AG04449 (cell line): ENCODE data around the gene IGF1R.
"Not testable (repeated sequence)": the region's sequence is repeated elsewhere in the genome, so short reads cannot be mapped to it uniquely, and the experiment has no call there.

ENCODE experiments used
- CTCF ChIA-PET: fragments of 350-600 bp; formaldehyde crosslinking; extraction: SDS; loops from one replicate; lab custom pipeline; 2021; ENCODE audit warnings: antibody characterized with exemption; lab: Yijun Ruan, JAX
- POLR2A ChIA-PET: fragments of 400-600, 350-600 bp; formaldehyde crosslinking; extraction: SDS; loops from one replicate; lab custom pipeline; 2020; ENCODE audit warnings: antibody characterized with exemption, inconsistent platforms; lab: Yijun Ruan, JAX
- DNase-seq: peaks from one replicate; pipeline ENCODE4 v3.0.0-alpha.2; 2010; ENCODE audit warnings: low read depth, low spot score
- H3K4me3 ChIP-seq: 2 replicates; pipeline ENCODE4 v1.5.1; 2011; ENCODE audit warnings: low read depth, mild to moderate bottlenecking, control low read depth, low read length
- TF ChIP-seq, protein P1 (sequence below): IDR thresholded peaks from one replicate; pipeline ENCODE4 v1.5.1; 2011; ENCODE audit warnings: mild to moderate bottlenecking, moderate library complexity, low read length, control low read depth, inconsistent platforms; ENCODE audit not compliant: insufficient read depth; ENCODE audit errors: missing control alignments

Gene IGF1R

DNA sequence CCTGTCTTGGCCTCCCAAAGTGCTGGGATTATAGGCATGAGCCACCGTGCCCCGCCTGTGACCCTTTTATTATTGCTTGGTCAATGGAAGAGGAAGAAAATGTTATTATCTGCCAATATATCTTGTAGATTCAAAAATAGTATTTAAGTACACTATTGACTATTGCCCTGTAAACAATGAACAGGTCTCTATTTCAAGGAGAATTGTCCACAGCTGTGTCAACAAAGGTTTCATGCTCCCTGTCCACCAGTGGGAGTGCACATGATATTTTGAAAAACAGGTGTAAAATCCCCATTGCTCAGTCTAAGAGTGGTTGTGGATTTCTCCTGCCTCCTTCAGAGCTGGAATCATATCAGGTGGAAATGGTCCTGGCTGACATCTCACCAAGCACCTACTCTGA, 36.5 kb upstream of the IGF1R start:
- TF ChIP-seq, protein P1, sequence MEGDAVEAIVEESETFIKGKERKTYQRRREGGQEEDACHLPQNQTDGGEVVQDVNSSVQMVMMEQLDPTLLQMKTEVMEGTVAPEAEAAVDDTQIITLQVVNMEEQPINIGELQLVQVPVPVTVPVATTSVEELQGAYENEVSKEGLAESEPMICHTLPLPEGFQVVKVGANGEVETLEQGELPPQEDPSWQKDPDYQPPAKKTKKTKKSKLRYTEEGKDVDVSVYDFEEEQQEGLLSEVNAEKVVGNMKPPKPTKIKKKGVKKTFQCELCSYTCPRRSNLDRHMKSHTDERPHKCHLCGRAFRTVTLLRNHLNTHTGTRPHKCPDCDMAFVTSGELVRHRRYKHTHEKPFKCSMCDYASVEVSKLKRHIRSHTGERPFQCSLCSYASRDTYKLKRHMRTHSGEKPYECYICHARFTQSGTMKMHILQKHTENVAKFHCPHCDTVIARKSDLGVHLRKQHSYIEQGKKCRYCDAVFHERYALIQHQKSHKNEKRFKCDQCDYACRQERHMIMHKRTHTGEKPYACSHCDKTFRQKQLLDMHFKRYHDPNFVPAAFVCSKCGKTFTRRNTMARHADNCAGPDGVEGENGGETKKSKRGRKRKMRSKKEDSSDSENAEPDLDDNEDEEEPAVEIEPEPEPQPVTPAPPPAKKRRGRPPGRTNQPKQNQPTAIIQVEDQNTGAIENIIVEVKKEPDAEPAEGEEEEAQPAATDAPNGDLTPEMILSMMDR, result no peak
- ChIA-PET POLR2A (no interaction called here), CTCF (interaction anchor here (0.9 kb wide), 1 partner anchor 35 kb away, joined by 3 read pairs; no protein-coding TSS in a partner anchor)
- no peak overlapping the region for H3K4me3 ChIP-seq
- no peak for DNase-seq

DNA sequence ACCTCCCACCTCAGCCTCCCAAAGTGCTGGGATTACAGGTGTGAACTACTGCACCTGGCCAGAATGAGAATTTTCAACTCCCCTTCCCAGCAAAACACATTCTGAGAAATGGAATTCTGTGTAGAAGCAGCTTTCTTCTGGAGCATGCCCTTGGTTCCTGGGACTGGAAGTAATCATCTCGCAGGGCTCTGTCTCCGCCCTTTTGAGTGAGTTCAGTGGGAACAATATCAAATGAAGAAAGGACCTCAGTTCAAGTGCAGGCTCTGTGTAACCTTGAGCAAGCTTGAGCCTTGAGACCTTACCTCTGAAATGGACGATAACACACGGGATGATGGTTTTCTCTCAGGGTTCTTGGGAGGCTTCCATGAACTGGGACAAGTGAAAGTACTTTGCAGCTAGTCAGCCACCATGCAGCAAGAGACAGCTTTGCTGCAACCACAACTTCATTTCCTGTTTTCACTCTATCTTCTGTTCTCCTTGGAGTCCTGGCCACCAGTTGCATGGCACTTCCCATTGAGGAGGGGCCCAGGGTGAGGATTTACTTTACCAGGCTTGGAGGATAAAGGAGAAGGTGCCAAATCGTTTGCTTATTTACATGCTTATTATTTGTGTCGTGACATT, 35.7 kb upstream of the IGF1R start:
- CTCF ChIA-PET, result no interaction called here
- H3K4me3 ChIP-seq, result no peak overlapping the region
- POLR2A ChIA-PET, result no interaction called here
- TF ChIP-seq, protein P1, result no peak
- no peak for DNase-seq

DNA sequence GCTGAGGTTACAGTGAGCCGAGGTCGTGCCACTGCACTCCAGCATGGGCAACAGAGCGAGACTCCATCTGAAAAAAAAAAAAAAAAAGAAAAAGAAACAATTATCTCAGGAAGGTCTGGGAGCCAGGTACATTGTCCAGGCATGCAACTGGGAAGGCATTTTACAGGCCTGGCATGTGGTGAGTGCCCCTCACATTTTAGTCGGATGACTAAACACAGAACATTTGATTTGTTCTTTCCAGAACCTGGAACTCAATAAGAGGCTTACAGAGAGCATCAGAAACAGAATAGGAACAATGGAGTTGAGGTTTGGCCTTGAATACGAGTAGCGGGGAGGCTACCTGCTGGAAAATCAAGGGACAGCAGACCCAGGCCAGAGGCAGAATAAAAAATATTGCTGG, 33.7 kb upstream of the IGF1R start:
- ChIA-PET CTCF (no interaction called here), POLR2A (no interaction called here)
- no peak for DNase-seq
- no peak overlapping the region for H3K4me3 ChIP-seq
- TF ChIP-seq, protein P1, result no peak

DNA sequence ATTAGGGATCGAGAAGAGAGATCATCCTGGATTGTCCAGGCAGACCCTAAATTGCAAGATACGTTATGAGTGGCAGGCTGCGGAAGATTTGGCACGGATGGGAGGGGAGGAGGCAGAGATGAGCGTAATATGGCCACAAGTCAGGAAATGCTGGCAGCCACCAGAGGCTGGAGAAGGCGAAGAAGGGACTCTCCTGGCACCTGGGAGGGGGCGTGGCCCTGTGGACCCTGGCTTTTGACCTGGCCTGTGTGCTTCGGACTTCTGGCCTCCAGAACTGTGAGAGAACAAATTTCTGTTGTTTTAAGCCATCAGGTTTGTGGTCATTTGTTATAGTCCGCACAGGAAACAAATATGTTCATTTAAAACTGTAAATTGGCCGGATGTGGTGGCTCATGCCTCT, 31.9 kb upstream of the IGF1R start:
- CTCF ChIA-PET, result no interaction called here
- POLR2A ChIA-PET, result no interaction called here
- H3K4me3 ChIP-seq, result no peak overlapping the region
- no peak for DNase-seq
- TF ChIP-seq, protein P1, result no peak

DNA sequence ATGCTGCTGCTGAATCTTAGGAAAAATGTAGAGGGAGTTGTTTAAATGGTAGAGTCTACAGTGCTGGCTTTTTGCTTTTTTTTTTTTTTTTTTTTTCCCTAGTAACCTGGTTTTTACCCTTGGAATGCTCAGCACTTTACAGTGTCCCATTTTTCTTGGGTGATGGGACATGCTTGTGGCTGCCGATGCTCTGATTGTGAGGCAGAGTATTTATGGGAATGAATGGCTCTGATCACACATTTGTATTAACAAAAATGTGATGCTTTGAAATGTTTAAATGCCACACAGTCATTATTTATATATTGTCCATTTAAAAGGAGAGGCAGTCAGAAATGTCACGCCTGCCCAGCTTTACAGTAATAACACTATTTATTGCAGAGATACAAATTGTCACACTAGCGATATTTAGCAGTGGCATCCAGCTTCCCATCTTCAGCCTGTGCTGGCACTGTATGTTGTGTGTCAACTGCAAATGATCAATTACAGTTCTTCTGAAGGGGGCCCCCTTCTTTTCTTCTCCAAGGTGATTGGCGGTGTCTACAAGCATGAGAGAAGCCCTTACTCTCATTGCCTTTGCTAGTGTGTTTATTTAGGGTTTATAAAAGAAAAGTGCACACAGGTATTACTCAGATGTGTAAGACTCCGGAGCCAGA, 30.9 kb upstream of the IGF1R start:
- no peak overlapping the region for H3K4me3 ChIP-seq
- no peak for DNase-seq
- TF ChIP-seq, protein P1, result no peak
- ChIA-PET CTCF (no interaction called here), POLR2A (no interaction called here)

DNA sequence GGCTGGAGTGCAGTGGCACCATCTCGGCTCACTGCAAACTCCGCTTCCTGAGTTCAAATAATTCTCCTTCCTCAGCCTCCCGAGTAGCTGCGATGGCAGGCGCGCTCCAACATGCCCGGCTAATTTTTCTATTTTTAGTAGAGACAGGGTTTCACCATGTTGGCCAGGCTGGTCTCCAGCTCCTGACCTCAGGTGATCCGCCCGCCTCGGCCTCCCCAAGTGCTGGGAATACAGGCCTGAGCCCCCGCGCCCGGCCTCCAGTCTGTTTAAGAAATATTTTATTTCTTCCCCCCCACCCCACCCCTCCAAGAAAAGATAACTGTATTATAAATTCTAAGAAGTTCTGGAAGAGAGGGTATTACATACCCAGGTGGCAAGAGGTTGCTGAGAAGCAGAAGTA, 29.8 kb upstream of the IGF1R start:
- H3K4me3 ChIP-seq, DNase-seq, POLR2A ChIA-PET: not testable (repeated sequence)
- CTCF ChIA-PET, result interaction anchor here (1.0 kb wide), 1 partner anchor 28 kb away, joined by 3 read pairs; no protein-coding TSS in a partner anchor
